AG04450 (cell line): Measurements from ENCODE around the gene PAM. TPM values are rescaled to one million over a fixed set of nuclear protein-coding genes. Genes with fewer than 3 reads are reported as not detected.

Experiments used
- CTCF ChIA-PET: fragments of 300-600, 350-600 bp; formaldehyde crosslinking; extraction: SDS; loops from one replicate; lab custom pipeline; 2022; ENCODE audit warnings: antibody characterized with exemption, inconsistent platforms; lab: Charles Lee
- POLR2A ChIA-PET: fragments of 350-600 bp; formaldehyde crosslinking; extraction: SDS; loops from one replicate; lab custom pipeline; 2021; ENCODE audit warnings: antibody characterized with exemption, inconsistent platforms; lab: Yijun Ruan, JAX
- DNase-seq: peaks from one replicate; pipeline ENCODE4 v3.0.0-alpha.2; 2011; ENCODE audit warnings: low read depth, low spot score
- H3K27ac ChIP-seq: one replicate; pipeline ENCODE4 v1.5.1; 2012; ENCODE audit warnings: low read depth, low read length, control low read depth
- H3K27me3 ChIP-seq: one replicate; pipeline ENCODE4 v1.6.0; 2012; ENCODE audit warnings: low read length; ENCODE audit not compliant: control insufficient read depth, insufficient read depth
- H3K4me3 ChIP-seq: 2 replicates; pipeline ENCODE4 v1.5.1; 2011; ENCODE audit warnings: mild to moderate bottlenecking, low read depth, low read length, control low read depth
- H3K9me3 ChIP-seq: 2 replicates; pipeline ENCODE4 v1.5.1; 2012; ENCODE audit warnings: low read length; ENCODE audit not compliant: control insufficient read depth, insufficient read depth
- CTCF ChIP-seq: IDR thresholded peaks from 2 replicates; pipeline ENCODE4 v1.5.1; 2011; ENCODE audit warnings: low read depth, low read length, control low read depth, inconsistent platforms
- polyA plus RNA-seq: library from polyadenylated mRNA; depleted of rRNA; stranded (reverse); fragments of >200 nt; gene quantifications from 2 replicates; pipeline ENCODE4 v1.2.3, GENCODE V29; 2011

Gene PAM
- polyA plus RNA-seq, 1 experiment: 307 TPM

- ChIA-PET POLR2A (no interaction called here), CTCF (interaction anchor here (1.1 kb wide), 1 partner anchor 10 kb away, joined by 3 read pairs; no protein-coding TSS in a partner anchor)
- H3K27me3 ChIP-seq: no peaks in the 10 kb centered on the region
- no peak for DNase-seq
- H3K27ac ChIP-seq: no peak overlapping the region
- no peak overlapping the region for H3K4me3 ChIP-seq
- H3K9me3 ChIP-seq: no peaks in the 10 kb centered on the region
- TF ChIP-seq CTCF: no peak
Measured at GRCh38 chr5:102740515-102740914, 14.6 kb upstream of the PAM start.

- Histone ChIP-seq H3K4me3 (no peak overlapping the region), H3K9me3 (no peaks in the 10 kb centered on the region), H3K27ac (no peak overlapping the region), H3K27me3 (no peaks in the 10 kb centered on the region)
- no peak for DNase-seq
- no peak for TF ChIP-seq CTCF
- ChIA-PET CTCF (interaction anchor here (0.9 to 1.3 kb wide), 3 partner anchors 14 to 61 kb away, joined by 3 to 4 read pairs (median 3); no protein-coding TSS in a partner anchor), POLR2A (no interaction called here)
Measured at GRCh38 chr5:102742215-102742614, 12.9 kb upstream of the PAM start.

- H3K27ac ChIP-seq: no peak overlapping the region
- ChIA-PET POLR2A (no interaction called here), CTCF (no interaction called here)
- no peaks in the 10 kb centered on the region for H3K27me3 ChIP-seq
- no peak for TF ChIP-seq CTCF
- no peaks in the 10 kb centered on the region for H3K9me3 ChIP-seq
- no peak for DNase-seq
- H3K4me3 ChIP-seq: no peak overlapping the region
Measured at GRCh38 chr5:102743900-102744299, 11.2 kb upstream of the PAM start.

- ChIA-PET POLR2A (no interaction called here), CTCF (interaction anchor here (0.8 to 1.9 kb wide), 3 partner anchors 9 to 66 kb away, joined by 3 to 5 read pairs (median 4); no protein-coding TSS in a partner anchor)
- TF ChIP-seq CTCF: no peak
- H3K27me3 ChIP-seq: no peaks in the 10 kb centered on the region
- peaks cover 3% of the 10 kb centered on the region; the same call in 1 of the 2 replicates for H3K9me3 ChIP-seq
- no peak overlapping the region for H3K4me3 ChIP-seq
- no peak overlapping the region for H3K27ac ChIP-seq
- no peak for DNase-seq
Measured at GRCh38 chr5:102747386-102748166, 7.5 kb upstream of the PAM start.

- Histone ChIP-seq H3K27ac (no peak overlapping the region), H3K27me3 (no peaks in the 10 kb centered on the region), H3K9me3 (peaks cover 3% of the 10 kb centered on the region; the same call in 1 of the 2 replicates), H3K4me3 (no peak overlapping the region)
- TF ChIP-seq CTCF: no peak
- POLR2A ChIA-PET: no interaction called here
- no peak for DNase-seq
- CTCF ChIA-PET: interaction anchor here (0.8 kb wide), 1 partner anchor 9 kb away, joined by 3 read pairs; no protein-coding TSS in a partner anchor
Measured at GRCh38 chr5:102749416-102750030, 5.6 kb upstream of the PAM start.
